RWPE1 (cell line): ENCODE measurements around the gene RIGI.

ENCODE experiments used
- CTCF ChIA-PET: fragments of 350-600 bp; sonication (Branson Sonifier 250); formaldehyde crosslinking; extraction: SDS; loops from one replicate; lab custom pipeline; 2021; lab: Yijun Ruan, JAX
- POLR2A ChIA-PET: fragments of 400-600 bp; formaldehyde crosslinking; extraction: SDS; loops from one replicate; lab custom pipeline; 2020; ENCODE audit warnings: antibody characterized with exemption; ENCODE audit not compliant: low non-redundant PET; lab: Yijun Ruan, JAX
- DNase-seq: peaks from one replicate; pipeline ENCODE4 v3.0.0; 2012; ENCODE audit warnings: low spot score
- H3K27ac ChIP-seq: fragments of 450-650 bp; 2 replicates; pipeline ENCODE4 v1.5.1; 2017
- TF ChIP-seq, protein P1 (sequence below): fragments of 450-650 bp; conservative IDR thresholded peaks from 2 replicates; pipeline ENCODE4 v1.5.1; 2017; ENCODE audit warnings: low read depth, mild to moderate bottlenecking

RIGI gene

GRCh38 chr9:32523910-32524309 is 2.1 kb downstream of the RIGI start:
- CTCF ChIA-PET: interaction anchor here (1.8 kb wide), 1 partner anchor 145 kb away, joined by 5 read pairs; no protein-coding TSS in a partner anchor
- H3K27ac ChIP-seq: no peak overlapping the region
- POLR2A ChIA-PET: no interaction called here

GRCh38 chr9:32518276-32518675 is 7.7 kb downstream of the RIGI start:
- POLR2A ChIA-PET: no interaction called here
- TF ChIP-seq, protein P1, sequence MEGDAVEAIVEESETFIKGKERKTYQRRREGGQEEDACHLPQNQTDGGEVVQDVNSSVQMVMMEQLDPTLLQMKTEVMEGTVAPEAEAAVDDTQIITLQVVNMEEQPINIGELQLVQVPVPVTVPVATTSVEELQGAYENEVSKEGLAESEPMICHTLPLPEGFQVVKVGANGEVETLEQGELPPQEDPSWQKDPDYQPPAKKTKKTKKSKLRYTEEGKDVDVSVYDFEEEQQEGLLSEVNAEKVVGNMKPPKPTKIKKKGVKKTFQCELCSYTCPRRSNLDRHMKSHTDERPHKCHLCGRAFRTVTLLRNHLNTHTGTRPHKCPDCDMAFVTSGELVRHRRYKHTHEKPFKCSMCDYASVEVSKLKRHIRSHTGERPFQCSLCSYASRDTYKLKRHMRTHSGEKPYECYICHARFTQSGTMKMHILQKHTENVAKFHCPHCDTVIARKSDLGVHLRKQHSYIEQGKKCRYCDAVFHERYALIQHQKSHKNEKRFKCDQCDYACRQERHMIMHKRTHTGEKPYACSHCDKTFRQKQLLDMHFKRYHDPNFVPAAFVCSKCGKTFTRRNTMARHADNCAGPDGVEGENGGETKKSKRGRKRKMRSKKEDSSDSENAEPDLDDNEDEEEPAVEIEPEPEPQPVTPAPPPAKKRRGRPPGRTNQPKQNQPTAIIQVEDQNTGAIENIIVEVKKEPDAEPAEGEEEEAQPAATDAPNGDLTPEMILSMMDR: no peak
- CTCF ChIA-PET: no interaction called here
- DNase-seq: no peak
- no peak overlapping the region for H3K27ac ChIP-seq

More at GRCh38 chr9:32523910-32524309, 2.1 kb downstream of the RIGI start:
- TF ChIP-seq, protein P1: no peak
- no peak for DNase-seq

DNA sequence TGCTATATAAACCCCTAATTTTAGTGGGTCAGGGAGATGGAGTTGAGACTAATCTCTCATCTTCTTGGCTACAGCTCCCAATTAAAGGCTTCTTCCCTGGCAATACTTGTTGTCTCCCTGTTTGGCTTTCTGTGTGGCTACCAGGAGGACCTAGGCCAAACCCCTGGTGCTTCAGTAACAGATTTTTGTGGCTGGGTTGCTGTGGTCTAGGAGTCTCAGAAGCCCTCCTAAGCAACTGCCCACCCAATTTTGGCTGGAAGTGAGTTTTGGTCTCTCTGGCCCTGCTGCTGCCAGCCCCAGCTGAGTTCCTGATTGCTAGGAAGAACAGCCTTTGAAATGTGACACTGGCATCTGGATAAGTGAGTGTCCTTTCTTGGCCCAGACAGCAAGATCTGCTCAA is 9.8 kb downstream of the RIGI start:
- no peak overlapping the region for H3K27ac ChIP-seq
- ChIA-PET POLR2A (no interaction called here), CTCF (no interaction called here)
- TF ChIP-seq, protein P1: no peak
- no peak for DNase-seq

GRCh38 chr9:32508728-32509127 is 17.3 kb downstream of the RIGI start:
- ChIA-PET CTCF (interaction anchor here (0.7 kb wide), 1 partner anchor 8 kb away, joined by 3 read pairs; no protein-coding TSS in a partner anchor), POLR2A (no interaction called here)
- H3K27ac ChIP-seq: no peak overlapping the region
- no peak for DNase-seq
- TF ChIP-seq, protein P1: no peak

DNA sequence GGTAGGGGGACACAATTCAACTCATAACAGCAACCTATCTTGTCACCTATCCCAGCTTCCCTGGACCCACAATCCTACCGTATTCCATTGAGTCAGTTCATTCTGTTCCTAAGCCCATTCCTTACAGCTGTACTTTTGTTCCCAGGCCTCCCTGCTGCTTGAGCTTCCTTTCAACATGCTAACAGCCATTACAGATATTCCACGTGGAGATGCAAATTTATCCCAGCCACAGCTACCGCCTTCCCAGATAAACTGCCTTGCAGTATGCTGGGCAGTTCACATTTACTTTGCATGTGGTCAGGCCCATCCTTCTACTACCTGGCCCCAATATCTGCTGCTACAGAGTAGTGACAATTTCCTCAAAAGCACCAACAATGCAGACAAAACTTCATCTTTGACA is 23.0 kb downstream of the RIGI start:
- H3K27ac ChIP-seq: no peak overlapping the region
- ChIA-PET POLR2A (no interaction called here), CTCF (interaction anchor here (0.5 kb wide), 2 partner anchors 470 to 1558 kb away, joined by 3 to 4 read pairs; no protein-coding TSS in a partner anchor)
- TF ChIP-seq, protein P1: no peak
- no peak for DNase-seq

DNA sequence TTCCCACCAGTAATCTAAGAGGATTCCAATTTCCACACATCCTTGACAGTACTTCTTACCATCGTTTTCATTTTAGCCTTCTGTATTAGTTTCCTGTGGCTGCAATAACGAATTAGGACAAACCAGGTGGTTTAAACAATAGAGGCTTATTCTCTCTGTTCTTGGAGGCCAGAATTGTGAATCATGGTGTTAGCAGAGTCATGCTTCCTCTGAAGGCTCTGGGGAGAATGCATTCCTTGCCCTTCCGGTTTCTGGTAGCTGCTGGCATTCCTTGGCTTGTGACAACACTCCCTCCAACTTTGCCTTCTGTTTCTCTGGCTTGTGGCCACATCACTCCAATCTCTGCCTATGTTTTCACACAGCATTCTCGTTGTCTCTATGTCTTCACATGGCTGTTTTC is 23.5 kb downstream of the RIGI start:
- ChIA-PET POLR2A (no interaction called here), CTCF (interaction anchor here (0.5 kb wide), 1 partner anchor 471 kb away, joined by 4 read pairs; no protein-coding TSS in a partner anchor)
- DNase-seq: peak; percentile 29
- H3K27ac ChIP-seq: no peak overlapping the region
- TF ChIP-seq, protein P1: no peak

DNA sequence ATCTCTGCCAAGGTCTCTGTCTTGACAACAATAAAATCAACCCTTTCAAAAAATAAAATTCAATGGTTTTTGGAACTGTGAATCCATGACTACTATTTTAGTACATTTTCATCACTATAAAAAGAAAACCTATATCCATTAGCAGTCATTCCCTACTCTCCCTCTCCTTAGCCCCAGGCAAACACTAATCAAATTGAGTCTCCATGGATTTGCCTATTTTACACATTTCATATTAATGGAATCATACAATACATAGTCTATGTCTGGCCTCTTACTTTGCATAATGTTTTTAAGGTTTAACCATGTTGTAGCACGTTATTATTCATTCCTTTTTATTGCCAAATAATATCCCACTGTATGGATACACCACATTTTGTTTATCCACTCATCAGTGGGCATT is 24.1 kb downstream of the RIGI start:
- CTCF ChIA-PET: no interaction called here
- H3K27ac ChIP-seq: no peak overlapping the region
- POLR2A ChIA-PET: no interaction called here
- no peak for DNase-seq
- TF ChIP-seq, protein P1: no peak
